OCI-LY1 (cell line): ENCODE measurements around the gene PHOSPHO2.

Source experiments
- CTCF ChIP-seq: fragments of 200-600 bp; sonication (generic), shearing (Covaris generic); IDR thresholded peaks from 2 replicates; pipeline ENCODE4 v1.5.1; 2017; ENCODE audit warnings: mild to moderate bottlenecking, antibody characterized with exemption, low read length, moderate library complexity, mixed read lengths
- EZH2 ChIP-seq: fragments of 200-600 bp; sonication (generic), shearing (Covaris generic); IDR thresholded peaks from 2 replicates; pipeline ENCODE4 v1.8.0; 2017; ENCODE audit warnings: borderline replicate concordance, mixed run types, mild to moderate bottlenecking, antibody characterized with exemption, low read length, moderate library complexity, mixed read lengths

- TF ChIP-seq CTCF (no peak), EZH2 (no peak)
These were observed 38.5 kb downstream of the PHOSPHO2 start for GRCh38 chr2:169732583-169733358.
